SK-N-SH (cell line): Measurements from ENCODE around the gene MINDY2. TPM values are rescaled to one million over a fixed set of nuclear protein-coding genes. Genes with fewer than 3 reads are reported as not detected.

Experiments
- CTCF ChIA-PET: fragments of 300-600, 350-600 bp; formaldehyde crosslinking; extraction: SDS; loops from one replicate; lab custom pipeline; 2021; lab: Yijun Ruan, JAX
- POLR2A ChIA-PET: fragments of 350-600 bp; sonication (Branson Sonifier 250); formaldehyde crosslinking; extraction: SDS; loops from one replicate; lab custom pipeline; 2020; ENCODE audit warnings: antibody characterized with exemption, inconsistent platforms; lab: Yijun Ruan, JAX
- DNase-seq: peaks from one replicate; pipeline ENCODE4 v3.0.0; 2012
- H2AFZ ChIP-seq: fragments of 200-600 bp; sonication (generic); 2 replicates; pipeline ENCODE4 v1.8.1; 2016; ENCODE audit warnings: antibody characterized with exemption, mild to moderate bottlenecking, low read depth
- H3F3A ChIP-seq: fragments of 200-600 bp; sonication (generic); replicated peaks from 2 replicates; pipeline ENCODE3; 2016; ENCODE audit warnings: antibody characterized with exemption, mild to moderate bottlenecking; ENCODE audit not compliant: insufficient read depth
- H3K27ac ChIP-seq, 2 experiments: fragments of 200-500 bp in 1 of 2; fragments of 200-600 bp in 1 of 2; sonication (Bioruptor generic) in 1 of 2; sonication (generic), shearing (Covaris generic) in 1 of 2; 2 replicates each; pipeline versions ENCODE4 v1.5.1 to v1.6.1; 2014 to 2016; ENCODE audit warnings: low read depth in 2 of 2, inconsistent platforms in 1 of 2, low read length in 1 of 2, mild to moderate bottlenecking in 1 of 2, mixed read lengths in 1 of 2
- H3K27me3 ChIP-seq: fragments of 200-600 bp; sonication (generic), shearing (Covaris generic); 2 replicates; pipeline ENCODE4 v1.6.1; 2016; ENCODE audit warnings: mixed run types; ENCODE audit not compliant: insufficient read depth
- H3K36me3 ChIP-seq, 2 experiments: fragments of 200-500 bp in 1 of 2; fragments of 200-600 bp in 1 of 2; sonication (Bioruptor generic) in 1 of 2; sonication (generic) in 1 of 2; replicated peaks in 1 of 2; 2 replicates each; pipeline versions ENCODE3 to v1.5.1; 2014 to 2016; ENCODE audit warnings: low read length in 1 of 2, mild to moderate bottlenecking in 1 of 2; ENCODE audit not compliant: insufficient read depth in 2 of 2, control insufficient read depth in 1 of 2
- H3K4me1 ChIP-seq, 2 experiments: fragments of 200-500 bp in 1 of 2; fragments of 200-600 bp in 1 of 2; sonication (Bioruptor generic) in 1 of 2; sonication (generic), shearing (Covaris generic) in 1 of 2; 2 replicates each; pipeline versions ENCODE4 v1.5.1 to v1.6.1; 2014 to 2016; ENCODE audit warnings: low read depth in 1 of 2, low read length in 1 of 2, mixed run types in 1 of 2; ENCODE audit not compliant: insufficient read depth in 2 of 2, control insufficient read depth in 1 of 2
- H3K4me2 ChIP-seq: fragments of 200-600 bp; sonication (generic), shearing (Covaris generic); 2 replicates; pipeline ENCODE4 v1.6.1; 2017; ENCODE audit warnings: mixed run types
- H3K4me3 ChIP-seq, 2 experiments: fragments of 200-500 bp in 1 of 2; fragments of 200-600 bp in 1 of 2; sonication (Bioruptor generic) in 1 of 2; sonication (generic), shearing (Covaris generic) in 1 of 2; 2 replicates each; pipeline versions ENCODE4 v1.5.1 to v1.8.1; 2014 to 2016; ENCODE audit warnings: low read depth in 2 of 2, inconsistent platforms in 1 of 2, low read length in 1 of 2, mild to moderate bottlenecking in 1 of 2, mixed read lengths in 1 of 2, moderate library complexity in 1 of 2
- H3K79me2 ChIP-seq: fragments of 200-600 bp; sonication (generic); 2 replicates; pipeline ENCODE4 v1.8.1; 2017; ENCODE audit warnings: mild to moderate bottlenecking; ENCODE audit not compliant: insufficient read depth
- H3K9ac ChIP-seq: fragments of 200-600 bp; sonication (generic); 2 replicates; pipeline ENCODE4 v1.6.1; 2017; ENCODE audit warnings: mixed run types
- H3K9me2 ChIP-seq: fragments of 200-600 bp; sonication (generic); 2 replicates; pipeline ENCODE4 v1.6.1; 2017; ENCODE audit warnings: mixed run types
- H3K9me3 ChIP-seq: fragments of 200-600 bp; sonication (generic); 2 replicates; pipeline ENCODE4 v1.6.1; 2017; ENCODE audit warnings: mixed run types, mild to moderate bottlenecking, moderate library complexity
- H4K20me1 ChIP-seq: fragments of 200-600 bp; sonication (generic); 2 replicates; pipeline ENCODE4 v1.6.1; 2017; ENCODE audit warnings: mild to moderate bottlenecking, mixed run types; ENCODE audit not compliant: insufficient read depth
- CTCF ChIP-seq: fragments of 200-600 bp; sonication (generic); IDR thresholded peaks from 2 replicates; pipeline ENCODE4 v1.6.1; 2017; ENCODE audit warnings: antibody characterized with exemption, mild to moderate bottlenecking, moderate library complexity
- FOXJ3 ChIP-seq: sonication (generic); formaldehyde crosslinking; IDR thresholded peaks from 2 replicates; pipeline ENCODE4 v1.5.1; 2020; ENCODE audit warnings: mild to moderate bottlenecking, missing genetic modification reagents
- NFIC ChIP-seq: IDR thresholded peaks from 2 replicates; pipeline ENCODE4 v1.4.0; 2012; ENCODE audit warnings: borderline replicate concordance
- PBX3 ChIP-seq: IDR thresholded peaks from 2 replicates; pipeline ENCODE4; 2012
- RXRA ChIP-seq: IDR thresholded peaks from 2 replicates; pipeline ENCODE4 v1.4.0; 2012; ENCODE audit warnings: low read depth, mild to moderate bottlenecking, borderline replicate concordance
- TAF1 ChIP-seq: IDR thresholded peaks from 2 replicates; pipeline ENCODE4 v1.6.1; 2012; ENCODE audit warnings: low read depth, mild to moderate bottlenecking, low read length, moderate library complexity, borderline replicate concordance
- TCF12 ChIP-seq: IDR thresholded peaks from 2 replicates; pipeline ENCODE4 v1.4.0; 2012
- WGBS: methylation state at CpG from one replicate; pipeline ENCODE4 v1.1.6; 2017; ENCODE audit warnings: low lambda C conversion rate; 5-methylcytosine and 5-hydroxymethylcytosine counted together
- polyA plus RNA-seq, 3 experiments: library from polyadenylated mRNA; depleted of rRNA; stranded (reverse); fragments of >200 nt; gene quantifications; 2 replicates each; pipeline ENCODE4 v1.2.3, GENCODE V29; 2012
- TF ChIP-seq, protein P1 (sequence below): IDR thresholded peaks from 2 replicates; pipeline ENCODE4 v1.4.0; 2012; ENCODE audit warnings: low read depth, borderline replicate concordance

The MINDY2 gene
- polyA plus RNA-seq, 1 of the 3 experiments (the other 2 are of a cell fraction): 1.0 TPM

- H3K9me2 ChIP-seq: no peaks in the 10 kb centered on the region
- POLR2A ChIA-PET: no interaction called here
- H3K4me2 ChIP-seq: no peak overlapping the region
- no peak overlapping the region for H3K9ac ChIP-seq
- H4K20me1 ChIP-seq: no peaks in the 10 kb centered on the region
- H3K27me3 ChIP-seq: no peaks in the 10 kb centered on the region
- WGBS: 90% methylated on average over 6 of the region's 6 CpGs
- no peak for TF ChIP-seq PBX3
- no peak for TF ChIP-seq CTCF
- TF ChIP-seq, all 33 proteins: peak for 0
- Histone ChIP-seq H3K36me3 (no peaks in the 10 kb centered on the region), H3K79me2 (no peaks in the 10 kb centered on the region; the same call in 1 of the 2 replicates), H3K27ac (no peak overlapping the region), H3F3A (no peaks in the 10 kb centered on the region), H3K4me1 (no peaks in the 10 kb centered on the region), H3K4me3 (no peak overlapping the region), H2AFZ (no peak overlapping the region), H3K9me3 (no peaks in the 10 kb centered on the region)
- DNase-seq: no peak
- CTCF ChIA-PET: no interaction called here
Measured at GRCh38 chr15:58785355-58785754, 14.3 kb downstream of the MINDY2 start.

DNA sequence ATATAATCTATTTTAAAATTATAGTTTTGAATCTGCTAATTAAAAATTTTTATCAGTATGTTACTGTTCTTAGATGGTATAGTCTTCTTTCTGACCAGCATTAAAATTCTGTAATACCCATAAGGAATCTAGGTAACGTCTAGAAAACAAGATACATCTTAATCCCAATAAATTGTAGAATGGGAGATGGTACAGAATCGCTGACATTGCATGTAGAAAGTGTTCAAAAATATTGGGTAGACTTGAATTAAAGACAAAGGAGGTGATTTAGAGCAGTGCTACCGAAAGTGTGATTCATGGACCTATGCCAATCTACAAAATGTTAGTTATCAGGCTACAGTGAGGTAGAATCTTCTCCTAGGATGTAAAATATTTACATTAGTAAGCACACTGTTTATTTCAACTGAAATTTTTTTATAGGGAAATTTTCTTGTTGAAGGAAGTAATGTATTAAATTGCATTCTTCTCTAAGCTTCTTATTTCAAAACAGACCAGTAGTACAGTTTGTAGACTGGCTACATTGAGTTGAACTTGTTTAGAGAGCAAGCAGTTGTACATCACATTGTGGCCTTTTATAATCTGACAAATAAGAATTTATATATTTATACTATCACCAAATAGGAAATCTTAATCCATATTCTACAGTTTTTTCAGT, 17.1 kb downstream of the MINDY2 start:
- no peaks in the 10 kb centered on the region for H3K27me3 ChIP-seq
- no peaks in the 10 kb centered on the region for H3K4me1 ChIP-seq
- TF ChIP-seq TCF12 (no peak), FOXJ3 (CRISPR knock-in tag) (no peak), NFIC (no peak), TAF1 (no peak), PBX3 (no peak), RXRA (no peak)
- TF ChIP-seq, protein P1, sequence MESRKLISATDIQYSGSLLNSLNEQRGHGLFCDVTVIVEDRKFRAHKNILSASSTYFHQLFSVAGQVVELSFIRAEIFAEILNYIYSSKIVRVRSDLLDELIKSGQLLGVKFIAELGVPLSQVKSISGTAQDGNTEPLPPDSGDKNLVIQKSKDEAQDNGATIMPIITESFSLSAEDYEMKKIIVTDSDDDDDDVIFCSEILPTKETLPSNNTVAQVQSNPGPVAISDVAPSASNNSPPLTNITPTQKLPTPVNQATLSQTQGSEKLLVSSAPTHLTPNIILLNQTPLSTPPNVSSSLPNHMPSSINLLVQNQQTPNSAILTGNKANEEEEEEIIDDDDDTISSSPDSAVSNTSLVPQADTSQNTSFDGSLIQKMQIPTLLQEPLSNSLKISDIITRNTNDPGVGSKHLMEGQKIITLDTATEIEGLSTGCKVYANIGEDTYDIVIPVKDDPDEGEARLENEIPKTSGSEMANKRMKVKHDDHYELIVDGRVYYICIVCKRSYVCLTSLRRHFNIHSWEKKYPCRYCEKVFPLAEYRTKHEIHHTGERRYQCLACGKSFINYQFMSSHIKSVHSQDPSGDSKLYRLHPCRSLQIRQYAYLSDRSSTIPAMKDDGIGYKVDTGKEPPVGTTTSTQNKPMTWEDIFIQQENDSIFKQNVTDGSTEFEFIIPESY: no peak
- POLR2A ChIA-PET: interaction anchor here (0.5 kb wide), 1 partner anchor 16 kb away, joined by 4 read pairs; no protein-coding TSS in a partner anchor
- no peak overlapping the region for H3K9ac ChIP-seq
- H3K79me2 ChIP-seq: no peaks in the 10 kb centered on the region
- no peak overlapping the region for H3K4me2 ChIP-seq
- no peaks in the 10 kb centered on the region for H3K36me3 ChIP-seq
- no peaks in the 10 kb centered on the region for H3K9me2 ChIP-seq
- no peaks in the 10 kb centered on the region for H4K20me1 ChIP-seq
- H3K4me3 ChIP-seq: no peak overlapping the region
- CTCF ChIA-PET: no interaction called here
- 88% methylated on average over 3 of the region's 3 CpGs for WGBS
- no peaks in the 10 kb centered on the region for H3K9me3 ChIP-seq
- no peak overlapping the region for H3K27ac ChIP-seq
- no peak for DNase-seq
- no peaks in the 10 kb centered on the region for H3F3A ChIP-seq
- no peak overlapping the region for H2AFZ ChIP-seq
